ENCODE measurements around the gene STK38. TPM values are rescaled to one million over a fixed set of nuclear protein-coding genes. Genes with fewer than 3 reads are reported as not detected.

STK38 gene
- total and polyA plus RNA-seq, 2 of the 13 experiments (the other 11 are each of a cell fraction or from before 2014, with no cell fraction given), result 10.3 to 20.7 TPM

DNA sequence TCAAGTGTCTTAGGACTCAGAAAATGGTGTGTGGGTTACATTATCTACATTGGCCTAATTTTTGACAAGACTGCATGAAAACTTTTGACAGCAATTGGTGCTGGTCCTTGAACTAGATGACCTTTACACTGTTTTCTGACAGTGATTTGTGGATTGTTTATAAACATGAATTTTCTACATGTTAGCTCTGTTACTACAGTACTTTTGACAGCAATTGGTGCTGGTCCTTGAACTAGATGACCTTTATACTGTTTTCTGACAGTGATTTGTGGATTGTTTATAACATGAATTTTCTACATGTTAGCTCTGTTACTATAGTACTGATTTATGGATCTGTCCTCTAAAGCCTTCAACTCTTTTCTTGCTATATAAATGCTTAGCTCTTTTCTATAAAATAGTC, 87.8 kb downstream of the STK38 start (continued):
- TF ChIP-seq, protein P1, sequence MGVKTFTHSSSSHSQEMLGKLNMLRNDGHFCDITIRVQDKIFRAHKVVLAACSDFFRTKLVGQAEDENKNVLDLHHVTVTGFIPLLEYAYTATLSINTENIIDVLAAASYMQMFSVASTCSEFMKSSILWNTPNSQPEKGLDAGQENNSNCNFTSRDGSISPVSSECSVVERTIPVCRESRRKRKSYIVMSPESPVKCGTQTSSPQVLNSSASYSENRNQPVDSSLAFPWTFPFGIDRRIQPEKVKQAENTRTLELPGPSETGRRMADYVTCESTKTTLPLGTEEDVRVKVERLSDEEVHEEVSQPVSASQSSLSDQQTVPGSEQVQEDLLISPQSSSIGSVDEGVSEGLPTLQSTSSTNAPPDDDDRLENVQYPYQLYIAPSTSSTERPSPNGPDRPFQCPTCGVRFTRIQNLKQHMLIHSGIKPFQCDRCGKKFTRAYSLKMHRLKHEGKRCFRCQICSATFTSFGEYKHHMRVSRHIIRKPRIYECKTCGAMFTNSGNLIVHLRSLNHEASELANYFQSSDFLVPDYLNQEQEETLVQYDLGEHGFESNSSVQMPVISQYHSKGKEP (CRISPR knock-in tag; IDR thresholded peaks at IDR 0.05), result no peak
- TF ChIP-seq RARA (CRISPR knock-in tag; IDR thresholded peaks at IDR 0.05), result peak; percentile 48
- TF ChIP-seq, protein P2, sequence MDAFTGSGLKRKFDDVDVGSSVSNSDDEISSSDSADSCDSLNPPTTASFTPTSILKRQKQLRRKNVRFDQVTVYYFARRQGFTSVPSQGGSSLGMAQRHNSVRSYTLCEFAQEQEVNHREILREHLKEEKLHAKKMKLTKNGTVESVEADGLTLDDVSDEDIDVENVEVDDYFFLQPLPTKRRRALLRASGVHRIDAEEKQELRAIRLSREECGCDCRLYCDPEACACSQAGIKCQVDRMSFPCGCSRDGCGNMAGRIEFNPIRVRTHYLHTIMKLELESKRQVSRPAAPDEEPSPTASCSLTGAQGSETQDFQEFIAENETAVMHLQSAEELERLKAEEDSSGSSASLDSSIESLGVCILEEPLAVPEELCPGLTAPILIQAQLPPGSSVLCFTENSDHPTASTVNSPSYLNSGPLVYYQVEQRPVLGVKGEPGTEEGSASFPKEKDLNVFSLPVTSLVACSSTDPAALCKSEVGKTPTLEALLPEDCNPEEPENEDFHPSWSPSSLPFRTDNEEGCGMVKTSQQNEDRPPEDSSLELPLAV (CRISPR knock-in tag; conservative IDR thresholded peaks at IDR 0.05; ENCODE audit: low read depth), result no peak
- TF ChIP-seq ESRRA (CRISPR knock-in tag; IDR thresholded peaks at IDR 0.05; ENCODE audit: low read depth), result no peak
- no peak for TF ChIP-seq EP300 (IDR thresholded peaks at IDR 0.05; ENCODE audit: low read depth in 2 of 2, low read length in 2 of 2)
- no peak for TF ChIP-seq EP300 (CRISPR knock-in tag; IDR thresholded peaks at IDR 0.05; ENCODE audit: borderline replicate concordance)
- no peak for TF ChIP-seq ZNF430 (CRISPR knock-in tag; IDR thresholded peaks at IDR 0.05)
- TF ChIP-seq, protein P3, sequence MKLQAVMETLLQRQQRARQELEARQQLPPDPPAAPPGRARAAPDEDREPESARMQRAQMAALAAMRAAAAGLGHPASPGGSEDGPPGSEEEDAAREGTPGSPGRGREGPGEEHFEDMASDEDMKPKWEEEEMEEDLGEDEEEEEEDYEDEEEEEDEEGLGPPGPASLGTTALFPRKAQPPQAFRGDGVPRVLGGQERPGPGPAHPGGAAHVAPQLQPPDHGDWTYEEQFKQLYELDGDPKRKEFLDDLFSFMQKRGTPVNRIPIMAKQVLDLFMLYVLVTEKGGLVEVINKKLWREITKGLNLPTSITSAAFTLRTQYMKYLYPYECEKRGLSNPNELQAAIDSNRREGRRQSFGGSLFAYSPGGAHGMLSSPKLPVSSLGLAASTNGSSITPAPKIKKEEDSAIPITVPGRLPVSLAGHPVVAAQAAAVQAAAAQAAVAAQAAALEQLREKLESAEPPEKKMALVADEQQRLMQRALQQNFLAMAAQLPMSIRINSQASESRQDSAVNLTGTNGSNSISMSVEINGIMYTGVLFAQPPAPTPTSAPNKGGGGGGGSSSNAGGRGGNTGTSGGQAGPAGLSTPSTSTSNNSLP (IDR thresholded peaks at IDR 0.05; ENCODE audit: low read depth, low read length), result peak; percentile 68
- TF ChIP-seq, protein P4, sequence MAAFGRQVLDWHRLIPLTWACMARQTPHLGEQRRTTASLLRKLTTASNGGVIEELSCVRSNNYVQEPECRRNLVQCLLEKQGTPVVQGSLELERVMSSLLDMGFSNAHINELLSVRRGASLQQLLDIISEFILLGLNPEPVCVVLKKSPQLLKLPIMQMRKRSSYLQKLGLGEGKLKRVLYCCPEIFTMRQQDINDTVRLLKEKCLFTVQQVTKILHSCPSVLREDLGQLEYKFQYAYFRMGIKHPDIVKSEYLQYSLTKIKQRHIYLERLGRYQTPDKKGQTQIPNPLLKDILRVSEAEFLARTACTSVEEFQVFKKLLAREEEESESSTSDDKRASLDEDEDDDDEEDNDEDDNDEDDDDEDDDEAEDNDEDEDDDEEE (CRISPR knock-in tag; IDR thresholded peaks at IDR 0.05), result no peak
- peak; percentile 57 to 89; a peak in 3 of 4 replicates for TF ChIP-seq NR2F1 (CRISPR knock-in tag; IDR thresholded peaks at IDR 0.05)
- no peak for TF ChIP-seq ZNF792 (CRISPR knock-in tag; IDR thresholded peaks at IDR 0.05)
- no peak for TF ChIP-seq HMGXB3 (CRISPR knock-in tag; IDR thresholded peaks at IDR 0.05; ENCODE audit: borderline replicate concordance)
- peak; percentile 99 for TF ChIP-seq GFI1 (CRISPR knock-in tag; IDR thresholded peaks at IDR 0.05; ENCODE audit: borderline replicate concordance)
- no peak for TF ChIP-seq PHB2 (IDR thresholded peaks at IDR 0.05; ENCODE audit: partially characterized antibody)
